ENCODE results near the gene MS4A18.

MS4A18 gene

GRCh38 chr11:60717956-60718355 lies 6.6 kb upstream of the MS4A18 start:
- DNase-seq (ENCODE audit: low read depth) = no peak
- no peak for TF ChIP-seq CTCF (IDR thresholded peaks at IDR 0.05; ENCODE audit: insufficient read depth, low read depth, low read length, missing control alignments)
- H3K4me3 ChIP-seq (ENCODE audit: low read length) = no peak overlapping the region

GRCh38 chr11:60718524-60719316 lies 5.8 kb upstream of the MS4A18 start:
- TF ChIP-seq CTCF (IDR thresholded peaks at IDR 0.05; ENCODE audit: insufficient read depth, low read depth, low read length, missing control alignments) = no peak
- no peak for DNase-seq (ENCODE audit: low read depth)
- no peak overlapping the region for H3K4me3 ChIP-seq (ENCODE audit: low read length)

GRCh38 chr11:60719391-60719790 lies 5.1 kb upstream of the MS4A18 start:
- no peak overlapping the region for H3K4me3 ChIP-seq (ENCODE audit: low read length)
- no peak for DNase-seq (ENCODE audit: low read depth)
- no peak for TF ChIP-seq CTCF (IDR thresholded peaks at IDR 0.05; ENCODE audit: insufficient read depth, low read depth, low read length, missing control alignments)

- TF ChIP-seq CTCF (IDR thresholded peaks at IDR 0.05; ENCODE audit: insufficient read depth, low read depth, low read length, missing control alignments) = no peak
- H3K4me3 ChIP-seq (ENCODE audit: low read length) = no peak overlapping the region
- no peak for DNase-seq (ENCODE audit: low read depth)
Observed at GRCh38 chr11:60720460-60720859, 4.1 kb upstream of the MS4A18 start.

GRCh38 chr11:60725592-60725991 lies 1.1 kb downstream of the MS4A18 start:
- H3K4me3 ChIP-seq (ENCODE audit: low read length) = no peak overlapping the region
- no peak for DNase-seq (ENCODE audit: low read depth)
- no peak for TF ChIP-seq CTCF (IDR thresholded peaks at IDR 0.05; ENCODE audit: insufficient read depth, low read depth, low read length, missing control alignments)

GRCh38 chr11:60731586-60731985 lies 7.1 kb downstream of the MS4A18 start:
- TF ChIP-seq CTCF (IDR thresholded peaks at IDR 0.05; ENCODE audit: insufficient read depth, low read depth, low read length, missing control alignments) = no peak
- H3K4me3 ChIP-seq (ENCODE audit: low read length) = no peak overlapping the region
- no peak for DNase-seq (ENCODE audit: low read depth)

GRCh38 chr11:60734279-60734678 lies 9.8 kb downstream of the MS4A18 start:
- no peak for DNase-seq (ENCODE audit: low read depth)
- TF ChIP-seq CTCF (IDR thresholded peaks at IDR 0.05; ENCODE audit: insufficient read depth, low read depth, low read length, missing control alignments) = no peak

More at GRCh38 chr11:60734279-60734678, 9.8 kb downstream of the MS4A18 start:
- H3K4me3 ChIP-seq (ENCODE audit: low read length) = no peak overlapping the region

Data from epithelial cell of esophagus (primary cell).